Stimulated activated CD4-positive, alpha-beta T cell treated with anti-CD3 and anti-CD28 coated beads, TNF-alpha, amount 100 ng/mL, for 24 hours (primary cell): ENCODE measurements around the gene LGI2.
"Not testable (repeated sequence)": the region's sequence is repeated elsewhere in the genome, so short reads cannot be mapped to it uniquely, and the experiment has no call there.

ENCODE experiments used
- DNase-seq, 3 experiments: peaks; one replicate each; pipeline ENCODE4 v3.0.0-alpha.2; 2020; ENCODE audit warnings: low read depth in 3 of 3

Gene LGI2

DNA sequence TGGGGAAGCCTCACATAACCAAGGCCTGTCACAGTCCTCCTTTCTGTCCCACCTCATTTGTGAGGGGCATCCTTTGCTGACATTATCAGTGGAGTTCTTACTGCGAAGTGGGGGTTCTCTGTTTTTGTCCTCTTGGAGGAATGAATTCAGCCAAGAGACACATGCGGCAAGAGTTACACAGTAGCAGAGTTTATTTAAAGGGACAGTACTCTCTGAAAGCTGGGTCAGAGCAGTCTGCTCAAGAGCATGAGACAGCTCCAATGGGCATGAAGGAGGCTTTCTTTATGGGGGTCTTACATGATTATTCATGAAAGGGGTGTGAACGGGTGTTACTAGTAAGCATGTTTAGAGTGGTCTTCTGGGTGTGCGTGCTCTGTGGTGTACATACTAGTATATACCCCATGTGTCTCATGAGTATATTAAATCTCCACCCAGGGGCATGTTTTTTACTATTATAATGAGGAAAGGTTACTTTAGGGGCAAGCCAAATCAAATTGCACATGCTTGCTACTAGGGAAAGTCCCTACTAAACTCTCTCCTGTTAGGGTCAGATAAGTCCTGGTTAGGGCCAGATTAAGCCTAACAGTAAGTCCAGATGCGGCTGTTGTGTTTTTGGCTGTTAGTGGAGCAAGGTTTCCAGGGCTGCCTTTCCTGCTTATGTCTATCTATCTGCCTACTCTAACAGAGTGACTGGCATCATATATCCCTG is 19.8 kb upstream of the LGI2 start:
- no peak for DNase-seq

- DNase-seq = no peak
Measured at GRCh38 chr4:25043548-25043947, 12.8 kb upstream of the LGI2 start.

- no peak for DNase-seq
Measured at GRCh38 chr4:25033526-25033925, 2.8 kb upstream of the LGI2 start.

DNA sequence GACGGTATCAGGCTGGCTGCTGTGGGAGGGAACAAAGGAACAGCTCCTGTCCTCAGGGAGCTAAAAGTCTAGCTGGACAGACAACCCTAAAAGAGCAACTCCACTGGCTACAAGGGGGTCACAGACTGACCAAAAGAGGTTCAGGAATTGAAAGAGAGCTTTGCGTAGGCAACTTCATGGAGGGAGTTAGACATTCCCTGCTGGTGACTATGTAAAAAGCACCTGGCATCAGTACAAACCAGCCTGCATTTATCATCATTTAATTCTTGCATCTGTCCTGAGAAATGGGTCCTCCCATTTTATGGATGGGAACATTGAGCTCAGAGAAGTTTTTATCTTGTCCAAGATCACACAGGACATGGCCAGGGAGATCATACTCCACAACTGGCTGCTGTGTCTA is 1.4 kb upstream of the LGI2 start:
- DNase-seq = no peak

DNA sequence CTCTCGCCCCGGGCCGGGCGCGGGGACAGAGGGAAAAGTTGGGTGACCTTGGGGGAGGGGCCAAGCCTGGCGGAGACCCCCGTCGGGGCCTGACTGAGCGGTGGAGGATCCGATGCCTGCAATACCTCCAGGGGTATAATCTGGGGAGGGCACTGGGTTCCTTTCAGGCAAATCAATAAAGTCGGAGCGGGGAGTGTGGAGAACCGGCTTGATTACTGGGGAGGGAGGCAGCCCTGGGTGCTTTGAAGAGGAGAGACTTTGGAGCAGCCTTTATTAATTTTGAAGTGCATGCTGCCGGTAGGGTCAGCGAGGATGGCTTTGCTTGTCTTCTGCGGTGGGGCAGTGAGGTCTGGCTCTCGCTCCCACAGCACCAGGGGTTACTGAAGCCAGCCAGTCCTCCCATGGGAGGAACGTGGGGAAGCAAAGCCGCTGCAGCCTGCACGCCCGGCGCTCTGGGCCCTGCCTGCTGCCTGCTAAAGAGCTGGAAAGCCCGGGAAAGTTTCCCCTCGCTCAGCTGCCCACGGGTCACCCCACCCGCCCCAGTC is 403 bp upstream of the LGI2 start:
- no peak for DNase-seq

GRCh38 chr4:25029479-25030276 is 1.1 kb downstream of the LGI2 start:
- DNase-seq = no peak

GRCh38 chr4:25028851-25029250 is 1.9 kb downstream of the LGI2 start:
- DNase-seq = no peak

DNA sequence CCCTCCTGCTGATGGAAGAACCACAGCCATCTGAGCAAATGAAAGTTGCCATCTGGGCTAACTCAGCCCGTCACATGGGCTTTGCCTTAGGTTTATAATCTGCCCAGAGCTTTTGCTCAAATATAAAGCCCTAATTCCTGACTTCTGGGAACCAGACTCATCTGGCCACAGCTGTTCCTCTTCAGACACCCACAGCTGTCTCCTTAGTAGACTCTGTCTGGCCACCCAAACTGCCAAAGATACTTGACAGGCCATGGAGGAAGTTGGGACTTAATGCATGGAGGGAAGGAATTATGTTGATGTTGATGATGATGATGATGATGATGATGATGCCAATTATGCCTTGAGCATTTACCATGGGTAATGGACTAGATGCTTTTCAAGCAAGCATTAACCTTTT is 8.0 kb downstream of the LGI2 start:
- DNase-seq = no peak

DNA sequence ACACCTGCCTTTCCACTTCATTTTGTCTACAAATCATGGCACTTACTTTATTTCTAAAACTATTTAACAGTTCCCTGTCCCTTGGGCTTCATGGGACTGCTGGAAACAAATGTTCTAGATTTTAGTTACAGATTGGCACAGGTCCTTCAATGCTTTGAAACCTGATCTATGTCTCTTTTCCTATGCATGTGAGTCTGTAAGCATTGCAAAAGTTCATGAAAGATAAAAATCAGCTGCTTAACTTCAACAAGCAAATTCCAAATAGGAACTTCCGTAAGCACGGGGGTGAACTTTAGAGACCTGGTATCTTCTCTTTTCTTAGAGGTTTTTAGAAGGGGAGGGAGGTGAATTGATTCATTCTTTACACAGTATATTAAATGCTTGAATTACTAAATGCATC is 9.5 kb downstream of the LGI2 start:
- DNase-seq = no peak

GRCh38 chr4:25020236-25020635 is 10.5 kb downstream of the LGI2 start:
- DNase-seq = no peak

GRCh38 chr4:25019501-25019900 is 11.2 kb downstream of the LGI2 start:
- DNase-seq = no peak

GRCh38 chr4:25015012-25015411 is 15.7 kb downstream of the LGI2 start:
- no peak for DNase-seq

DNA sequence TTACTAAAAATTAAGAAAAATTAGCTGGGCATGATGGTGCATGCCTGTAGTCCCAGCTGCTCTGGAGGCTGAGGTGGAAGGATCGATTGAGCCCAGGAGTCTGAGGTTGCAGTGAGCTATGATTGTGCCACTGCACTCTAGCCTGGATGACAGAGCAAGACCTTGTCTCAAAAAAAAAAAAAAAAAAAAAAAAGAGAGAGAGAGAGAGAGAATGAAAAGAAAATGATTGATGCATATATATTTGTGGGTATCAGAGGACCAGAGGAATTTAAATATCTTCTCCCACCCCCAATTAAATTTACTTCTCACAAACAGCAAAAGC is 16.1 kb downstream of the LGI2 start:
- not testable (repeated sequence) for DNase-seq

DNA sequence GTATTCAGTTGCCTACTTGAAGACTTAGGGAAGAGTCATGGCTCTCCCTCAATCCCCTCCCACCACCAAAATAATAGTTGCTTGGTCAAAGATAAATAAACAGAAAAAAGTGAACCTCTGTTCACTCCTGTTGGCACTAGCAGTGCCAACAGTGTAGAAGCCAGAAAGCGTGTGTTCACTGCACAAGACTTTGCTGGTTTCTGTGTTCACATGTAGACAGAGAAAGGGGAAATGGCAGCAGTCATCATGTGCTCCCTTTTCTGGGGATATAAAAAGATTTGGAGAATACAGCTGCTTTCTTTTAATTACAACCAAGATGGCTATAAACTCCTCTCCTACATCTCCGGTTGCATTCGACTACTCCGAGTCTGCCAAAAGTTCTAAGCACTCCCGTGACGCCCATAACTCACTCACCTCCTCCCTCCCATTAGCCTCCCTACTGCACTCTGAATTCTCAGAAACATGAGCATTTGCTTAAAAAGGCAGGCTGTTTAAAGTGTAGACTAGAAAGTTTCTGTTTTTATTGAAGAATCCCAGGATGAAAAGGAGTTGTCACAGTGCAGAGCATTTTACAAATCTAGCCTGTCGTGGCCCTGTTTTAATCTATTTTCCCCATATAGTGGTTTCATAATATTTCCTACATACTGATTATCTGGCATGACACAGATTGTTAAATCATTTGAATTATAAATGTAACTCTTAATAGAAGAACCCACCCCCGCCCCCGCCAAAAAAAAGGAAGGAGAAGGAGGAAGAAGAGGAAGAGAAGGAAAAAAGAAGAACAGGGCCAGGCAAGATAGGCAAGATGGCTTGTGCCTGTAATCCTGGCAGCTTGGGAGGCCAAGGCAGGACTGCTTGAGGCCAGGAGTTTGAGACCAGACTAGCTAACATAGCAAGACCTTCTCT is 16.7 kb downstream of the LGI2 start:
- no peak for DNase-seq

- no peak for DNase-seq
Measured at GRCh38 chr4:25012655-25013054, 18.1 kb downstream of the LGI2 start.

GRCh38 chr4:25011135-25011866 is 19.4 kb downstream of the LGI2 start:
- no peak for DNase-seq

GRCh38 chr4:25007598-25007997 is 23.1 kb downstream of the LGI2 start:
- DNase-seq = no peak

- no peak for DNase-seq
Measured at GRCh38 chr4:25002681-25003080, 28.1 kb downstream of the LGI2 start.

DNA sequence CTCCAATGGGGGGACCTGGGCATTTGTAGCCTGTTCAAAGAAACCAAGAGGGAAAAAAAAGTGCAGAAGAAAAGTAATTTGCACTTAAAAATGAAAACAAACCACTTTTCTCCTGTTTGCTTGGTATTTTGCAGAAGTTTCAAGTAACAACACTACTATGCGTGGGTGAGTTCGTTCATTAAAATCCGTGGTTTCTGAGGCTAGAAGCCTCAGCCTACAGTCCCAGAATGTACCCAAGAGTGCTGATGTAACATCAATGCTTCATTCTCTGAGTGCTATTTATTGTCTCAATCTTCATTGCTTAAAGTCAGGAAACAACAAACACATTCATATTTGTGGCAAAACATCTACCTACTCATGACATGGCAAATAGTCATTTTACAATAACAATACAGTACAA is 29.2 kb downstream of the LGI2 start:
- DNase-seq = no peak

DNA sequence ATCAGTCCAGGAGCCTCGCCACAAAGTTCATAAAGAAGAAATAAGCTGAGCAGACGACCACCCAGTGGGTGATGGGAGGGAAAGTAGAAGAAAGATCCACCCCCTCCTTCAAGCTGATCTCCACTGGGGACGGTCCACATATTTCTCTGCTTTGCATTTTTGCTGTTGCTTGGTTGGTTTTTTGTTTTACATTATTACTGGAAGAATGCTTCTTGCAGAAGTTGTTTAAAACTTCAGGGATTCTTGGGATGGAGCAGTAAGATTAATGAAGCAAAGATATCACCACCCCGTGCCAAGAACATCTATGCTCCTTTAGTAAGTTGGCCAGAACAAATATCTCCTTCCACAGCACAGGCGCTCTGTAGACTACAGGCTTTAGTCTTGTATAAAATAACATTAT is 30.1 kb downstream of the LGI2 start:
- no peak for DNase-seq

DNA sequence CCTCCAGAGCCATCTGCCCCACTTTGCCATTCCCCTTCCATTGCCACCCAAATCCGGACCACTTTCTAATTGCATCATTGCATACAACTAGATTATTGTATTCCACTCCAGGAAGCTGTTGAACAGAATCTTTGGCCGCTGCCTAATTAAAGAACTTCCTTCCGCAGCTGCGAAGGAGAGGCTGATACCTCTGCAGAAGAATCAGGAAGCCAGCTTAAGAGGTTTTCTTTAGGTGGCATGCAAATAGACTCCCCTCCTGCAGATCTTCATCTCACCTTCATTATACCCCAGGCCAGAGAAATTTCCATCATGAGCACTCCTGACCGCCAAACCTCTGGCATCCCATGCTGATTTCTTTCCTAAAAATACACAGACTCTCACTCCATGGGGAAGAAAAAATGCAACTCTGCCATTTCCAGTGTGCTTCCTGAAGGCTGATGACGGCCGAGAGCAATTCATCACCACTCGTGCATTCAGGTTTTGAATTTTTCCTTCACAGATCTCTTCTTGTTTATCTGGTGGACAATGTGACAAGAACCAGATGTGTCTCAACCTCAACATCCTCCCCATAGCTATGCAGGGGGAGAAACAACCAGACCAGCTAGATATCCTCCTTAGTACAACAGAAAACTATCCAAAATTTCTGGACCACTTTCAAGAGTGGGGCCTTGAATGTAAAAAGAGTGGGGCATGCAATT is 31.2 kb downstream of the LGI2 start:
- no peak for DNase-seq
